GM23338 (cell line): ENCODE measurements around the gene MAST3. TPM values are rescaled to one million over a fixed set of nuclear protein-coding genes. Genes with fewer than 3 reads are reported as not detected.

Experiments
- ATAC-seq: fragments of 200-7000 bp; cut with Tn5 transposase; 3 replicates; pipeline ENCODE4 v1.9.1; 2020
- DNase-seq: peaks from one replicate; pipeline ENCODE4 v3.0.0-alpha.2; 2015; ENCODE audit warnings: low spot score
- H2AFZ ChIP-seq: fragments of 200-600 bp; sonication (generic); 2 replicates; pipeline ENCODE4 v1.8.0; 2016; ENCODE audit warnings: antibody characterized with exemption, mild to moderate bottlenecking, moderate library complexity
- H3F3A ChIP-seq: fragments of 200-600 bp; sonication (generic); replicated peaks from 2 replicates; pipeline ENCODE4 v1.8.0; 2017; ENCODE audit warnings: antibody characterized with exemption, mixed run types, low read depth
- H3K27ac ChIP-seq: fragments of 200-600 bp; sonication (generic); 2 replicates; pipeline ENCODE4 v1.6.1; 2016; ENCODE audit warnings: low read depth
- H3K27me3 ChIP-seq: fragments of 200-600 bp; sonication (generic); 2 replicates; pipeline ENCODE4 v1.8.0; 2016; ENCODE audit warnings: mild to moderate bottlenecking, mixed run types, moderate library complexity; ENCODE audit not compliant: insufficient read depth
- H3K36me3 ChIP-seq: fragments of 200-600 bp; sonication (generic); 2 replicates; pipeline ENCODE4 v1.8.0; 2016; ENCODE audit warnings: mild to moderate bottlenecking; ENCODE audit not compliant: insufficient read depth
- H3K4me1 ChIP-seq: fragments of 200-600 bp; sonication (generic); 2 replicates; pipeline ENCODE4 v1.8.0; 2016; ENCODE audit warnings: mild to moderate bottlenecking, moderate library complexity; ENCODE audit not compliant: insufficient read depth
- H3K4me2 ChIP-seq: fragments of 200-600 bp; sonication (generic); 2 replicates; pipeline ENCODE4 v1.7.1; 2017; ENCODE audit warnings: mixed run types
- H3K4me3 ChIP-seq: fragments of 200-600 bp; sonication (generic); 2 replicates; pipeline ENCODE4 v1.6.1; 2016; ENCODE audit warnings: mixed run types
- H3K79me2 ChIP-seq: fragments of 200-600 bp; sonication (generic); replicated peaks from 2 replicates; pipeline ENCODE4 v1.8.0; 2017; ENCODE audit warnings: mild to moderate bottlenecking; ENCODE audit not compliant: insufficient read depth
- H3K9me2 ChIP-seq: fragments of 200-600 bp; sonication (generic); 2 replicates; pipeline ENCODE4 v1.8.0; 2017; ENCODE audit not compliant: insufficient read depth
- H4K20me1 ChIP-seq: fragments of 200-600 bp; sonication (generic); replicated peaks from 2 replicates; pipeline ENCODE4 v1.8.0; 2017; ENCODE audit warnings: mild to moderate bottlenecking; ENCODE audit not compliant: insufficient read depth
- H3K27ac Mint-ChIP-seq: 2 replicates; pipeline ENCODE4 v1.8.0; 2020; ENCODE audit warnings: inconsistent platforms, mild to moderate bottlenecking, moderate library complexity, mixed read lengths
- H3K27me3 Mint-ChIP-seq: 3 replicates; pipeline ENCODE4 v1.8.0; 2022; ENCODE audit warnings: low read depth, mild to moderate bottlenecking, moderate library complexity, mixed read lengths, inconsistent platforms; ENCODE audit not compliant: insufficient read depth, poor library complexity
- H3K36me3 Mint-ChIP-seq: 3 replicates; pipeline ENCODE4 v1.8.0; 2021; ENCODE audit warnings: low read depth, mild to moderate bottlenecking, inconsistent platforms, moderate library complexity, mixed read lengths
- H3K4me1 Mint-ChIP-seq: 3 replicates; pipeline ENCODE4 v1.8.0; 2020; ENCODE audit warnings: mild to moderate bottlenecking, inconsistent platforms, mixed read lengths
- H3K4me3 Mint-ChIP-seq: 3 replicates; pipeline ENCODE4 v1.8.0; 2021; ENCODE audit warnings: moderate library complexity, mild to moderate bottlenecking, inconsistent platforms, mixed read lengths
- H3K9me3 Mint-ChIP-seq: 3 replicates; pipeline ENCODE4 v1.8.0; 2020; ENCODE audit warnings: moderate library complexity, mild to moderate bottlenecking, inconsistent platforms, mixed read lengths
- CREB1 ChIP-seq: fragments of 250-450 bp; sonication (Bioruptor Pico); IDR thresholded peaks from 2 replicates; pipeline ENCODE4 v1.5.0; 2020; ENCODE audit warnings: low read depth, mild to moderate bottlenecking, moderate library complexity
- CTCF ChIP-seq, 2 experiments: fragments of 200-600 bp in 1 of 2; sonication (generic) in 1 of 2; conservative IDR thresholded peaks; 2 replicates each; pipeline versions ENCODE4 v1.5.1 to v1.6.1; 2016 to 2017; ENCODE audit warnings: antibody characterized with exemption in 2 of 2, low read depth in 2 of 2, mild to moderate bottlenecking in 2 of 2, moderate library complexity in 1 of 2
- ETS1 ChIP-seq: IDR thresholded peaks from 2 replicates; pipeline ENCODE4 v1.6.1; 2016; ENCODE audit warnings: antibody characterized with exemption
- EZH2 ChIP-seq: fragments of 200-600 bp; sonication (generic); IDR thresholded peaks from one replicate; pipeline ENCODE4 v1.8.0; 2017; ENCODE audit warnings: antibody characterized with exemption, mild to moderate bottlenecking, low read depth; ENCODE audit not compliant: unreplicated experiment
- EZH2phosphoT487 ChIP-seq: fragments of 200-600 bp; sonication (generic); IDR thresholded peaks from one replicate; pipeline ENCODE4 v1.8.1; 2018; ENCODE audit warnings: antibody characterized with exemption; ENCODE audit not compliant: unreplicated experiment
- JUNB ChIP-seq: IDR thresholded peaks from one replicate; pipeline ENCODE4 v1.6.1; 2016; ENCODE audit warnings: antibody characterized with exemption; ENCODE audit not compliant: unreplicated experiment
- NANOG ChIP-seq: IDR thresholded peaks from 2 replicates; pipeline ENCODE4 v1.6.1; 2016; ENCODE audit warnings: antibody characterized with exemption, borderline replicate concordance
- POLR2AphosphoS5 ChIP-seq: IDR thresholded peaks from 2 replicates; pipeline ENCODE4 v1.6.1; 2016; ENCODE audit warnings: antibody characterized with exemption, low read depth
- REST ChIP-seq: IDR thresholded peaks from one replicate; pipeline ENCODE4 v1.6.1; 2018; ENCODE audit warnings: antibody characterized with exemption; ENCODE audit not compliant: unreplicated experiment
- STAT1 ChIP-seq: IDR thresholded peaks from one replicate; pipeline ENCODE4 v1.6.1; 2016; ENCODE audit warnings: antibody characterized with exemption; ENCODE audit not compliant: unreplicated experiment
- ZNF114 ChIP-seq: fragments of 250-450 bp; sonication (Bioruptor Pico); IDR thresholded peaks from 2 replicates; pipeline ENCODE4 v1.5.0; 2020; ENCODE audit warnings: mild to moderate bottlenecking, moderate library complexity
- ZNF331 ChIP-seq: fragments of 250-450 bp; sonication (Bioruptor Pico); IDR thresholded peaks from 2 replicates; pipeline ENCODE4 v1.5.0; 2020; ENCODE audit warnings: low read depth, mild to moderate bottlenecking, moderate library complexity
- polyA plus RNA-seq: library from polyadenylated mRNA; unstranded; fragments of >200 nt; fragmentation: Nextera tagmentation; extraction: Ambion mirVana; gene quantifications from 2 replicates; pipeline ENCODE4 v1.2.1, GENCODE V29; 2016
- total RNA-seq: library from RNA; depleted of rRNA; stranded (reverse); fragments of >200 nt; shearing (Covaris generic); gene quantifications from 2 replicates; pipeline ENCODE4 v1.2.3, GENCODE V29; 2014
- TF ChIP-seq, protein P1 (sequence below): fragments of 250-450 bp; sonication (Bioruptor Pico); IDR thresholded peaks from 2 replicates; pipeline ENCODE4 v1.5.0; 2020; ENCODE audit warnings: mild to moderate bottlenecking, moderate library complexity

Gene MAST3
- total and polyA plus RNA-seq, 2 experiments from 2014 or later, result 5.6 to 8.8 TPM

DNA sequence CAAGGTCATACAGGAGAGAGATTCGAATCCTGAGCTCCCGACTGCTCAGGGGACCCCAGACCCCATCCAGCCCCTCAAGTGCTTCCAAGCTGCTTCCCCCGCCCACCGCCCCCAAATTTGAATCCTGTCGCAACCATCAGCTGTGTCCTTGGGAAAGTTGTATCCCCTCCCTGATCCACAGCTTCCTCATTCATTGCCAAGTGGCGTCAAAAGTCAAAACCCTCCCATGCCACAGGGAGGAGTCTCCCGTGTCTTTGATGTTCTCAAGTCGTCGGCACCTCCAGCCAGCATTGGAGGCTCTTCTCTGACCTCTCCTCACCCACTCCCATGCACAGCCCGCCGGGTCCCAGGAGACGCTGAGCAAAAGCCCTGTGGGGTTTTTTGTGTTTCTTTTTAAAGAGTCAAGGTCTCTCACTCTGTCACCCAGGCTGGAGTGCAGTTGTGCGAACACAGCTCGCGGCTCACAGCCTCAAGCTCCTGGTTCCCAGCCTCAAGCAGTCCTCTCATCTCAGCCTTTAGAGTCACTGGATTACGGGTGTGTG is 73.2 kb downstream of the MAST3 start:
- no peak overlapping the region for H3K27ac ChIP-seq
- H3K4me1 ChIP-seq, result peaks cover 4% of the 10 kb centered on the region
- peaks cover 35% of the 10 kb centered on the region for H3K36me3 Mint-ChIP-seq
- DNase-seq, result no peak
- peaks cover 12% of the 10 kb centered on the region for H3K27me3 ChIP-seq
- ATAC-seq, result no peak
- H3K4me1 Mint-ChIP-seq, result peaks cover 6% of the 10 kb centered on the region
- H3K4me3 ChIP-seq, result no peak overlapping the region
- H4K20me1 ChIP-seq, result no peaks in the 10 kb centered on the region
- H2AFZ ChIP-seq, result no peak overlapping the region
- H3K36me3 ChIP-seq, result peaks cover under 1% of the 10 kb centered on the region; the same call in 1 of the 2 replicates
- no peak overlapping the region; the same call in 2 of the 3 replicates for H3K4me3 Mint-ChIP-seq
- H3K79me2 ChIP-seq, result no peaks in the 10 kb centered on the region
- H3K27me3 Mint-ChIP-seq, result peaks cover 22% of the 10 kb centered on the region
- H3K4me2 ChIP-seq, result no peak overlapping the region
- H3K27ac Mint-ChIP-seq, result no peak overlapping the region
- TF ChIP-seq EZH2 (no peak), CTCF (conservative IDR thresholded peaks at IDR 0.05; ENCODE audit: low read depth in 2 of 2) (no peak), ZNF114 (no peak), CREB1 (CRISPR knock-in tag) (no peak), STAT1 (no peak), POLR2AphosphoS5 (no peak), NANOG (no peak), EZH2phosphoT487 (no peak), JUNB (no peak), ETS1 (no peak), ZNF331 (CRISPR knock-in tag) (no peak), REST (no peak)
- TF ChIP-seq, protein P1, sequence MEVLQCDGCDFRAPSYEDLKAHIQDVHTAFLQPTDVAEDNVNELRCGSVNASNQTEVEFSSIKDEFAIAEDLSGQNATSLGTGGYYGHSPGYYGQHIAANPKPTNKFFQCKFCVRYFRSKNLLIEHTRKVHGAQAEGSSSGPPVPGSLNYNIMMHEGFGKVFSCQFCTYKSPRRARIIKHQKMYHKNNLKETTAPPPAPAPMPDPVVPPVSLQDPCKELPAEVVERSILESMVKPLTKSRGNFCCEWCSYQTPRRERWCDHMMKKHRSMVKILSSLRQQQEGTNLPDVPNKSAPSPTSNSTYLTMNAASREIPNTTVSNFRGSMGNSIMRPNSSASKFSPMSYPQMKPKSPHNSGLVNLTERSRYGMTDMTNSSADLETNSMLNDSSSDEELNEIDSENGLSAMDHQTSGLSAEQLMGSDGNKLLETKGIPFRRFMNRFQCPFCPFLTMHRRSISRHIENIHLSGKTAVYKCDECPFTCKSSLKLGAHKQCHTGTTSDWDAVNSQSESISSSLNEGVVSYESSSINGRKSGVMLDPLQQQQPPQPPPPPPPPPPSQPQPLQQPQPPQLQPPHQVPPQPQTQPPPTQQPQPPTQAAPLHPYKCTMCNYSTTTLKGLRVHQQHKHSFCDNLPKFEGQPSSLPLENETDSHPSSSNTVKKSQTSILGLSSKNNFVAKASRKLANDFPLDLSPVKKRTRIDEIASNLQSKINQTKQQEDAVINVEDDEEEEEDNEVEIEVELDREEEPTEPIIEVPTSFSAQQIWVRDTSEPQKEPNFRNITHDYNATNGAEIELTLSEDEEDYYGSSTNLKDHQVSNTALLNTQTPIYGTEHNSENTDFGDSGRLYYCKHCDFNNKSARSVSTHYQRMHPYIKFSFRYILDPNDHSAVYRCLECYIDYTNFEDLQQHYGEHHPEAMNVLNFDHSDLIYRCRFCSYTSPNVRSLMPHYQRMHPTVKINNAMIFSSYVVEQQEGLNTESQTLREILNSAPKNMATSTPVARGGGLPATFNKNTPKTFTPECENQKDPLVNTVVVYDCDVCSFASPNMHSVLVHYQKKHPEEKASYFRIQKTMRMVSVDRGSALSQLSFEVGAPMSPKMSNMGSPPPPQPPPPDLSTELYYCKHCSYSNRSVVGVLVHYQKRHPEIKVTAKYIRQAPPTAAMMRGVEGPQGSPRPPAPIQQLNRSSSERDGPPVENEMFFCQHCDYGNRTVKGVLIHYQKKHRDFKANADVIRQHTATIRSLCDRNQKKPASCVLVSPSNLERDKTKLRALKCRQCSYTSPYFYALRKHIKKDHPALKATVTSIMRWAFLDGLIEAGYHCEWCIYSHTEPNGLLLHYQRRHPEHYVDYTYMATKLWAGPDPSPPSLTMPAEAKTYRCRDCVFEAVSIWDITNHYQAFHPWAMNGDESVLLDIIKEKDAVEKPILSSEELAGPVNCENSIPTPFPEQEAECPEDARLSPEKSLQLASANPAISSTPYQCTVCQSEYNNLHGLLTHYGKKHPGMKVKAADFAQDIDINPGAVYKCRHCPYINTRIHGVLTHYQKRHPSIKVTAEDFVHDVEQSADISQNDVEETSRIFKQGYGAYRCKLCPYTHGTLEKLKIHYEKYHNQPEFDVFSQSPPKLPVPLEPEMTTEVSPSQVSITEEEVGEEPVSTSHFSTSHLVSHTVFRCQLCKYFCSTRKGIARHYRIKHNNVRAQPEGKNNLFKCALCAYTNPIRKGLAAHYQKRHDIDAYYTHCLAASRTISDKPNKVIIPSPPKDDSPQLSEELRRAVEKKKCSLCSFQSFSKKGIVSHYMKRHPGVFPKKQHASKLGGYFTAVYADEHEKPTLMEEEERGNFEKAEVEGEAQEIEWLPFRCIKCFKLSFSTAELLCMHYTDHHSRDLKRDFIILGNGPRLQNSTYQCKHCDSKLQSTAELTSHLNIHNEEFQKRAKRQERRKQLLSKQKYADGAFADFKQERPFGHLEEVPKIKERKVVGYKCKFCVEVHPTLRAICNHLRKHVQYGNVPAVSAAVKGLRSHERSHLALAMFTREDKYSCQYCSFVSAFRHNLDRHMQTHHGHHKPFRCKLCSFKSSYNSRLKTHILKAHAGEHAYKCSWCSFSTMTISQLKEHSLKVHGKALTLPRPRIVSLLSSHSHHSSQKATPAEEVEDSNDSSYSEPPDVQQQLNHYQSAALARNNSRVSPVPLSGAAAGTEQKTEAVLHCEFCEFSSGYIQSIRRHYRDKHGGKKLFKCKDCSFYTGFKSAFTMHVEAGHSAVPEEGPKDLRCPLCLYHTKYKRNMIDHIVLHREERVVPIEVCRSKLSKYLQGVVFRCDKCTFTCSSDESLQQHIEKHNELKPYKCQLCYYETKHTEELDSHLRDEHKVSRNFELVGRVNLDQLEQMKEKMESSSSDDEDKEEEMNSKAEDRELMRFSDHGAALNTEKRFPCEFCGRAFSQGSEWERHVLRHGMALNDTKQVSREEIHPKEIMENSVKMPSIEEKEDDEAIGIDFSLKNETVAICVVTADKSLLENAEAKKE (CRISPR knock-in tag), result no peak
- H3F3A ChIP-seq, result peaks cover 13% of the 10 kb centered on the region
- no peaks in the 10 kb centered on the region for H3K9me2 ChIP-seq
- no peaks in the 10 kb centered on the region for H3K9me3 Mint-ChIP-seq
